Measurements from ENCODE around the gene SLC25A48.

DNA sequence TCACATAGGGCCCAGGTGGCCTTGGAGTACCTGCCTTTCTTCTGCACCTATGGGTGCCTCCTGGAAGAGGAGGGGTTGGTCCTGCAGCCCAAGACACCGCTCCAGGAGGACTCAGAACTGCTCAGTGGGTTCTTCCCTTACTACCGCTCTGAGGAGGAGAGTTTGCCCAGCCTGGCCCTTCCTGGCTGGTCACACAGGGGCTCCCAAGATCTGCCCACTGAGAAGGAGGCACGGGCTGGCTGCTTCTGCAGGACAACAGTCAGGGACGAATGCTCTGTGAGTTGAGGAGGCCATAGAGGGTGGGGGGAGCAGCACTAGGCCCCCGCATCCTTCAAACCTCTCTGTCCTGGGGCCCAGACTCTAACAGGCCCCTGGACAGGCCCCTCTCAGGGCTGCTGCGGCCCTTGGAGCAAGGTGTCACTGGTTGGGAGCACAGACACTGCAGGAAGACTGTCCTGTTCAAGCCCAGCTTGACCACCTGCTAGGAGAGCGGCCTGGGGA, 9.9 kb upstream of the SLC25A48 start:
- TF ChIP-seq, protein P1, sequence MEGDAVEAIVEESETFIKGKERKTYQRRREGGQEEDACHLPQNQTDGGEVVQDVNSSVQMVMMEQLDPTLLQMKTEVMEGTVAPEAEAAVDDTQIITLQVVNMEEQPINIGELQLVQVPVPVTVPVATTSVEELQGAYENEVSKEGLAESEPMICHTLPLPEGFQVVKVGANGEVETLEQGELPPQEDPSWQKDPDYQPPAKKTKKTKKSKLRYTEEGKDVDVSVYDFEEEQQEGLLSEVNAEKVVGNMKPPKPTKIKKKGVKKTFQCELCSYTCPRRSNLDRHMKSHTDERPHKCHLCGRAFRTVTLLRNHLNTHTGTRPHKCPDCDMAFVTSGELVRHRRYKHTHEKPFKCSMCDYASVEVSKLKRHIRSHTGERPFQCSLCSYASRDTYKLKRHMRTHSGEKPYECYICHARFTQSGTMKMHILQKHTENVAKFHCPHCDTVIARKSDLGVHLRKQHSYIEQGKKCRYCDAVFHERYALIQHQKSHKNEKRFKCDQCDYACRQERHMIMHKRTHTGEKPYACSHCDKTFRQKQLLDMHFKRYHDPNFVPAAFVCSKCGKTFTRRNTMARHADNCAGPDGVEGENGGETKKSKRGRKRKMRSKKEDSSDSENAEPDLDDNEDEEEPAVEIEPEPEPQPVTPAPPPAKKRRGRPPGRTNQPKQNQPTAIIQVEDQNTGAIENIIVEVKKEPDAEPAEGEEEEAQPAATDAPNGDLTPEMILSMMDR (IDR thresholded peaks at IDR 0.05; ENCODE audit: borderline replicate concordance, extremely low read depth, low read length, poor library complexity, severe bottlenecking): no peak
- TF ChIP-seq EZH2 (IDR thresholded peaks at IDR 0.05; ENCODE audit: borderline replicate concordance, low read depth, low read length, severe bottlenecking): no peak
